GM18498 (cell line): ENCODE results near the gene PGBD2.
"Not testable (repeated sequence)": the region's sequence is repeated elsewhere in the genome, so short reads cannot be mapped to it uniquely, and the experiment has no call there.

Experiments
- ATAC-seq: cut with Tn5 transposase; IDR thresholded peaks from one replicate; pipeline ENCODE4 v1.9.1; 2021; ENCODE audit warnings: mild to moderate bottlenecking, moderate library complexity; ENCODE audit not compliant: unreplicated experiment

Gene PGBD2

GRCh38 chr1:248886237-248886895 is 19.7 kb upstream of the PGBD2 start:
- ATAC-seq = no peak

GRCh38 chr1:248889914-248890243 is 16.2 kb upstream of the PGBD2 start:
- ATAC-seq = not testable (repeated sequence)

GRCh38 chr1:248890549-248891498 is 15.2 kb upstream of the PGBD2 start:
- ATAC-seq = no peak

GRCh38 chr1:248891758-248892157 is 14.3 kb upstream of the PGBD2 start:
- no peak for ATAC-seq

- ATAC-seq = no peak
Observed at GRCh38 chr1:248892590-248892989, 13.4 kb upstream of the PGBD2 start.

GRCh38 chr1:248894837-248895236 is 11.2 kb upstream of the PGBD2 start:
- ATAC-seq = no peak

GRCh38 chr1:248897412-248898337 is 8.4 kb upstream of the PGBD2 start:
- no peak for ATAC-seq

- no peak for ATAC-seq
Observed at GRCh38 chr1:248900637-248901036, 5.4 kb upstream of the PGBD2 start.

- no peak for ATAC-seq
Observed at GRCh38 chr1:248901578-248901977, 4.5 kb upstream of the PGBD2 start.

- no peak for ATAC-seq
Observed at GRCh38 chr1:248904437-248905216, 1.4 kb upstream of the PGBD2 start.

GRCh38 chr1:248905662-248906008 is 400 bp upstream of the PGBD2 start:
- ATAC-seq = no peak

- peak; percentile 27 for ATAC-seq
Observed at GRCh38 chr1:248906753-248907661, 972 bp downstream of the PGBD2 start.

- ATAC-seq = no peak
Observed at GRCh38 chr1:248910761-248911160, 4.7 kb downstream of the PGBD2 start.

- ATAC-seq = no peak
Observed at GRCh38 chr1:248913933-248914332, 7.9 kb downstream of the PGBD2 start.

- ATAC-seq = no peak
Observed at GRCh38 chr1:248914796-248915381, 8.9 kb downstream of the PGBD2 start.

- no peak for ATAC-seq
Observed at GRCh38 chr1:248918131-248918530, 12.1 kb downstream of the PGBD2 start.

- ATAC-seq = no peak
Observed at GRCh38 chr1:248923352-248924338, 17.6 kb downstream of the PGBD2 start.
